GM21825 (cell line): ENCODE data around the gene KIF4B.

Source experiments
- ATAC-seq: cut with Tn5 transposase; IDR thresholded peaks from one replicate; pipeline ENCODE4 v1.9.1; 2021; ENCODE audit warnings: mild to moderate bottlenecking, moderate library complexity; ENCODE audit not compliant: unreplicated experiment

KIF4B gene

DNA sequence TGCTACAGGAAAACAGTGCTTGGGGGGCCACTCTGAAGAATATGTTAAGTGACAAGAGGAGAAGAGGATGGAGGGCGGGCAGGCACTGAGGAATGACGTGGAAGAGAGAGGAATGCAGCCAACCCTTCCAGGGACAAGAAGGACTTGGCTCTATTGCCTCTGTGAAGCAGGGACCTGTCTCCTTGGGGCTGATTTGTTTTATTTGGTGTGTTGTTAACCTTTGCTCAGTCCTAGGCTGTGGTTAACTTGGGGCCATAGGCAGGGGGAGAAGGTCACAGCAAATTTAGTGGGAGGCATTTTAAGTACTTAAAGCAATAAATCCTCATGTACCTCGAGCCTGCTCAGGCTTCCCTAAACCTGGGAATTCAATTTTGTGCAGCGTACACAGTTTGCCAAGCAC lies 39.9 kb downstream of the KIF4B start:
- no peak for ATAC-seq

DNA sequence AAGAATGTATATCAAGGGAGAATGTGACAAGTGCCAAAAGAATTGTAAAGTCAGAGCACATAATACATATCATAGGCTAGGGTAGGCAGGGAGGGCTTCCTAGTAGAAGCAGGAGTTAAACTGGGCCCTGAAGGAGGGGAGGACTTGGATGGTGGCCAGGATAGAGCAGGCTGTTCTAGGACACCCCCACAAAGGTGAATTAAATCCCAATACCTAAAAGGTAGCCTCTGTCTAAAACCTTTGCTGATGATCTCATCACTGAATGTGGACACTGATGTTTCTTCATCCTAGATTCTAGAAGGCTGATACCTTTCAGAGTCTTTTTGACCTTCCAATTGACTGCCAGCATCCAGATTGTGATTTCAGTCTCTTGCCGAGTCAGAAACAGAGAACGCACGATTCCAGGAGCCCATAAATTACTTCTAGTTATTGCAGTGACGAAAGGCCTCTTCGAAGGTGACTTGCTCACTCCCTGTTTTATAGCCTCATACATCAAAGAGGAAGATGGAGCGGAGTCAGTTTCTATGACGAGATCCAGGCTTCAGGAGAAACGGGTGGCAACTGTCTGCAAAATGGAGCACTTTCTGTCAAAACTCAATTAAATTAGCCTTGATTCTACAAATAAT lies 43.2 kb downstream of the KIF4B start:
- ATAC-seq: no peak

DNA sequence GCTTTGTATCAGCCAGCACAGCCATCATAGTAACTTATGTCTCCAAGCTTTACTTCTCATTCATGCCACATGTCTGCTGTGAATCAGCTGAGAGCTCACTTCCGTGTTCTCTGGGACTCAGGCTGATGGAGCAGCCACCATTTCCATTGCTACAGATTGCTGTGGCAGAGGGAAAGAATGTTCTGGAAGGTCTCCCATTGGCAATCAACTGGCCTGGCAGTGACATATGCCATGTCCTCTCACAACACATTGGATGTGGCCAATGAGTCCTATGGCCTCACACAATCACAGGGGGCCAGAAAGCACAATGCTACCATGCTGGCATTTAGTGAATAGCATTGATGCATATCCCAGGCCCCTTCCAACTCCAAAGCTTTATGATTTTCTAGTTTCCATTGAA lies 44.1 kb downstream of the KIF4B start:
- no peak for ATAC-seq

DNA sequence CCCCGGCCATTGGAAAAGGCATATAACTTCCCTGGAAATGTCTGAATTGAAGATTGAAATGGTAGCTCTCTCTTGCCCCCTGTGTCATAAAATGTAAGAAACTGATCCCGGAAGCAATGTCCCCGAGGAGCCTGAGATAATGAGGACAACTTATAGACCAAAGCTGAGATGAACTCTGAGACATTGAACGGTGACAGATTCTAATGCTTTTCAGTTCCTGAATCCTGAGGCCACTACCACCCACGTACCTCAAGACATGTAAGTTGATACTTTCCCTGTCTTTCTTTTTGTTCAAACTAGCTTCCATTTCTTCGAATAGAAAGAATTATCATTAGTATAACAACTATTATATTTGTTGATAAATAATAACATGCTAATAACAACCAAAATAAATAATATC lies 51.0 kb downstream of the KIF4B start:
- ATAC-seq: no peak

DNA sequence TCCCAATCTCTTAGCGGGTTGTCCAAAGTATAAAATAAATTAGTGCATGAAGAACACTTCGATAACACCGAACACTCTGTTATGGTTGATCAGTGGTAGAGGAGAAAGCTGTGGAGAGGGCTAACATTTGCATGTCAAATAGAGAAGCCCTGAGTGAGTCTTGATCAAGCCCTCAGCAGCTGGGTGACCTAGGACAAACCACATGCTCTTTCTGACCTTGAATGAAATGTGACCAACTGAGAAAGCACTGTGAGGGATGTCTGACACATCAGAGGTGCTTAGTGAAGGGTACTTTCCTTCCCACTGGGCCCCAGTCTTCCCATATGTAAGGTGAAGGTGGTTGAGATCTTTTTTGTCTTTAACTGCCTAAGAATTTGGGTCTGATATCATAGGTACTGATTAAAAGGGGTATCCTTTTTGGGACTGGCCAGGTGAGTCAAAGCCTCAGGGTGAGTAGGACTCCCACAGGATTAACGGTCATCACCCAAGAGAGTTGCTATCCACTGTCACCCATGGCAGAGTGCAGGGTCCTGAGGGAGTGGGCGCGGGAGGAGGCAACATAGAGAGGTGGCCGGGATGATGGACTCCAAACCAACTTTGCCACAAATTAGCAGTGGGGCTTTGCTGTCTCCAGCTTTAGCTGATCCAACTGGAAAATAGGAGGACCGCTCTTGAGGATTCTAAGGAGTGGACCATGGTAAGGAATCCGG lies 53.5 kb downstream of the KIF4B start:
- ATAC-seq: no peak
